C4-2B (cell line): Measurements from ENCODE around the gene PPME1.

Experiments
- H3K27ac ChIP-seq: fragments of 450-650 bp; 2 replicates; pipeline ENCODE4 v1.5.1; 2017
- ZFX ChIP-seq: fragments of 450-650 bp; IDR thresholded peaks from 2 replicates; pipeline ENCODE4 v1.6.1; 2017
- TF ChIP-seq, protein P1 (sequence below): fragments of 450-650 bp; conservative IDR thresholded peaks from 2 replicates; pipeline ENCODE4 v1.5.1; 2017; ENCODE audit warnings: mild to moderate bottlenecking

Gene PPME1

DNA sequence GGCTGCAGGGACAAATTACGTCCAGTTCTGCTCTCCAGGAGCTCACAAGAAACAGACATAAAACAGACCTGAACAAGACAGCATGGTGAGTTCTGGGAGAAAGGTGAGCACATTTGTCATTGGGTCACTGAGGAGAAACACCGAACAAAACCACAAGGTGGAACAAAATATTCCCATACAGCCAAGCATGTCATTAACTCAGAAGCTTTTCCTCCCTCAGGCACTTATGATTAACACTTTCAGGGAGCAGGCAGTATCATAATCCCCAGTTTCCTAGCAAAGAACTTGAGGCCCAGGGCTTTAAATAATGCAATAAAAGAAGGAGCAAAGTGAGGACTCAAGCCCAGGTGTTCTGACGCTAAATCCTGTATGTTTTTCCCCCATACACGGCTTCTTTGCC, 97.4 kb downstream of the PPME1 start:
- TF ChIP-seq, protein P1, sequence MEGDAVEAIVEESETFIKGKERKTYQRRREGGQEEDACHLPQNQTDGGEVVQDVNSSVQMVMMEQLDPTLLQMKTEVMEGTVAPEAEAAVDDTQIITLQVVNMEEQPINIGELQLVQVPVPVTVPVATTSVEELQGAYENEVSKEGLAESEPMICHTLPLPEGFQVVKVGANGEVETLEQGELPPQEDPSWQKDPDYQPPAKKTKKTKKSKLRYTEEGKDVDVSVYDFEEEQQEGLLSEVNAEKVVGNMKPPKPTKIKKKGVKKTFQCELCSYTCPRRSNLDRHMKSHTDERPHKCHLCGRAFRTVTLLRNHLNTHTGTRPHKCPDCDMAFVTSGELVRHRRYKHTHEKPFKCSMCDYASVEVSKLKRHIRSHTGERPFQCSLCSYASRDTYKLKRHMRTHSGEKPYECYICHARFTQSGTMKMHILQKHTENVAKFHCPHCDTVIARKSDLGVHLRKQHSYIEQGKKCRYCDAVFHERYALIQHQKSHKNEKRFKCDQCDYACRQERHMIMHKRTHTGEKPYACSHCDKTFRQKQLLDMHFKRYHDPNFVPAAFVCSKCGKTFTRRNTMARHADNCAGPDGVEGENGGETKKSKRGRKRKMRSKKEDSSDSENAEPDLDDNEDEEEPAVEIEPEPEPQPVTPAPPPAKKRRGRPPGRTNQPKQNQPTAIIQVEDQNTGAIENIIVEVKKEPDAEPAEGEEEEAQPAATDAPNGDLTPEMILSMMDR: no peak
- no peak for TF ChIP-seq ZFX
- H3K27ac ChIP-seq: peak overlapping the region; percentile 25; the same call in 1 of the 2 replicates

GRCh38 chr11:74269161-74269811, 98.2 kb downstream of the PPME1 start:
- H3K27ac ChIP-seq: peak overlapping the region; percentile 25
- TF ChIP-seq, protein P1: no peak
- TF ChIP-seq ZFX: no peak

DNA sequence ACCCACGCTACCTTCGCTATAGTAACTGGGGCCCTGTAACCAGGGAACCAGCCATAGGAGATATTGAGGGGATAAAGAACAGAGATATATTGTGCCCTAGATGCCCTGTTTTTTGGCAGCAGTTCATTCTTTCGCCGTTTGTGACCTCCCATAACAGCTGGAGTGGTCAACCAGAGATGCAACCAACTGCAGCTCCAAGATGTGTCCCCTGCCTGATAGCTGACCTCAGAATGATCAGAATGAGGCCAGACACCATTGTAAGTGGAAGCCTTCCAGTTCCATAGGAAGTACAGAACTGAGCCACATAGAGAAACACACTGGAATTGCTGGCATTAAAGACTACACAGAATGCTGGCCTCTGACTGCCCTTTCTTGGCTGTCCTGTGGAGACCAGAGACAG, 101.2 kb downstream of the PPME1 start:
- TF ChIP-seq, protein P1: no peak
- TF ChIP-seq ZFX: no peak
- H3K27ac ChIP-seq: no peak overlapping the region

- no peak overlapping the region for H3K27ac ChIP-seq
- TF ChIP-seq, protein P1: no peak
- no peak for TF ChIP-seq ZFX
These were observed 105.5 kb downstream of the PPME1 start for GRCh38 chr11:74276581-74276980.

GRCh38 chr11:74278103-74278502, 107.0 kb downstream of the PPME1 start:
- TF ChIP-seq, protein P1: no peak
- no peak for TF ChIP-seq ZFX

DNA sequence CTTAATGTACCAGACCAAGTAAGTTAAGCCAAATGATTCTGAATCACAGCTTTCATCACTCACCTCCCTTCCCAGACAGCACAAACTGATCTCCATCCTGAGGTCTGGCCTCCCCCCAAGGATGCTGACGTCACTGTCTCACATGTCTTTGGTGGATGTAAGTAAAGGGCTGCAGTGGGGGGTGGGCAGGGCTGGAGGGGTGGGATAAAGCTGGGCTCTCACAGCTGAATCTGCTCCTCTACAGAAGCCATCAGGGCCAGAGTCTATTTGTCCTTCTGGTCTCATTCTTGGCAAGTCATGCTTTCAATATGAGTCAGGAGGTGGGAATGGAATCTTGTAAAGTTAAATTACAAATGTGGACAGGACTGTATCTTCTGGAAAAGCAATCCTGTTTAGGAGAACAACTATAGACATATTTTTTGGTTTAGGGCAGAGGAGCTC, 107.7 kb downstream of the PPME1 start:
- H3K27ac ChIP-seq: no peak overlapping the region
- TF ChIP-seq, protein P1: no peak
- TF ChIP-seq ZFX: no peak

More at GRCh38 chr11:74278103-74278502, 107.0 kb downstream of the PPME1 start:
- no peak overlapping the region for H3K27ac ChIP-seq

DNA sequence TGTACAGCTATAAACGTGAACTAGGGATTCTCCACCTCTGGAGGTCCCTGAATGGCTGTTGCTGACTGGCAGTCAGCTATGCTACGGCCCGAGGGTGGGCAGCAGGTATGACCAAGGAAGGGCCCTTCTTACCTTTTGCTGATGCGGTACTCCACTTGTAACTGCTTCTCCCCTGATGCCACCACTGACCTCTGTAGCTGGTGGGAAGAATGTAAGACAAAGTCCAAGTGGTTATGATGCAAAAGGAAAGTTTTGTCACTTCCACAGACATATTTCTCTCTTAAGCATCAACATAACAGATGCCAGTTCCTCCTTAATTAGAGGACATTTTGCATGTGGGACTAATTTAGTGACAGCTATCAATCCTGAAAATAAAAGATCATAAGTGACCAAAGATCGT, 108.2 kb downstream of the PPME1 start:
- TF ChIP-seq, protein P1: no peak
- TF ChIP-seq ZFX: no peak
- no peak overlapping the region for H3K27ac ChIP-seq
